ENCODE measurements around the gene SNED1. TPM values are rescaled to one million over a fixed set of nuclear protein-coding genes. Genes with fewer than 3 reads are reported as not detected.

SNED1 gene
- total RNA-seq, 4 donors from 2014 or later = 16.4 to 56.2 (median 43.5) TPM

- no peak overlapping the region for H3K27ac ChIP-seq
- H3K4me1 ChIP-seq = peaks cover 0 to 3% of the 10 kb centered on the region in 2 donors
- peaks cover 0 to 15% of the 10 kb centered on the region in 2 donors for H3K36me3 ChIP-seq
- TF ChIP-seq POLR2A (IDR thresholded peaks at IDR 0.05) = no peak
- no peak for TF ChIP-seq CTCF (IDR thresholded peaks at IDR 0.05 in 4 of 5, conservative IDR thresholded peaks at IDR 0.05 in 1 of 5)
- intact Hi-C loops (cut with DNase I; ENCODE audit: low total_unique reads) = no loop called here
- no peaks in the 10 kb centered on the region for H3K27me3 ChIP-seq
- in situ Hi-C loops (cut with MboI; ENCODE audit: low sequenced_read_pairs in 4 of 4) = no loop called here
- DNase-seq (no peak), ATAC-seq (no peak)
- no peak overlapping the region for H3K4me3 ChIP-seq
- H3K9me3 ChIP-seq = no peaks in the 10 kb centered on the region
Observed at GRCh38 chr2:241019441-241020139, 21.2 kb downstream of the SNED1 start.

GRCh38 chr2:241020201-241020600 lies 21.8 kb downstream of the SNED1 start:
- DNase-seq (no peak), ATAC-seq (no peak)
- Histone ChIP-seq H3K27me3 (no peaks in the 10 kb centered on the region), H3K4me1 (no peaks in the 10 kb centered on the region), H3K4me3 (no peak overlapping the region), H3K36me3 (peaks cover 0 to 15% of the 10 kb centered on the region in 2 donors), H3K9me3 (peaks cover 0 to under 1% (median 0%) of the 10 kb centered on the region in 3 donors), H3K27ac (no peak overlapping the region)
- TF ChIP-seq CTCF (IDR thresholded peaks at IDR 0.05 in 4 of 5, conservative IDR thresholded peaks at IDR 0.05 in 1 of 5) (no peak), POLR2A (IDR thresholded peaks at IDR 0.05) (no peak)
- intact Hi-C loops (cut with DNase I; ENCODE audit: low total_unique reads) (no loop called here), in situ Hi-C loops (cut with MboI; ENCODE audit: low sequenced_read_pairs in 4 of 4) (no loop called here)

GRCh38 chr2:241020629-241021190 lies 22.3 kb downstream of the SNED1 start:
- ATAC-seq = no peak
- no peak for DNase-seq

GRCh38 chr2:241025639-241026038 lies 27.2 kb downstream of the SNED1 start:
- Histone ChIP-seq H3K4me3 (no peak overlapping the region), H3K27me3 (no peaks in the 10 kb centered on the region), H3K9me3 (peaks cover 0 to 7% (median 0%) of the 10 kb centered on the region in 3 donors), H3K4me1 (no peaks in the 10 kb centered on the region), H3K27ac (no peak overlapping the region), H3K36me3 (peaks cover 0 to 20% of the 10 kb centered on the region in 2 donors)
- ATAC-seq (no peak), DNase-seq (no peak)
- intact Hi-C loops (cut with DNase I; ENCODE audit: low total_unique reads) (no loop called here), in situ Hi-C loops (cut with MboI; ENCODE audit: low sequenced_read_pairs in 4 of 4) (no loop called here)
- TF ChIP-seq POLR2A (IDR thresholded peaks at IDR 0.05) (no peak), CTCF (IDR thresholded peaks at IDR 0.05 in 4 of 5, conservative IDR thresholded peaks at IDR 0.05 in 1 of 5) (no peak)

More at GRCh38 chr2:241020629-241021190, 22.3 kb downstream of the SNED1 start:
- intact Hi-C loops (cut with DNase I; ENCODE audit: low total_unique reads) = no loop called here
- Histone ChIP-seq H3K36me3 (peaks cover 0 to 15% of the 10 kb centered on the region in 2 donors), H3K4me1 (no peaks in the 10 kb centered on the region), H3K27ac (no peak overlapping the region), H3K27me3 (no peaks in the 10 kb centered on the region), H3K9me3 (peaks cover 0 to 6% (median 0%) of the 10 kb centered on the region in 3 donors), H3K4me3 (no peak overlapping the region)
- in situ Hi-C loops (cut with MboI; ENCODE audit: low sequenced_read_pairs in 4 of 4) = no loop called here
- TF ChIP-seq CTCF (IDR thresholded peaks at IDR 0.05 in 4 of 5, conservative IDR thresholded peaks at IDR 0.05 in 1 of 5) (no peak), POLR2A (IDR thresholded peaks at IDR 0.05) (no peak)

Data from gastrocnemius medialis (tissue), 4 donors.